Tibial nerve (tissue), 4 donors: ENCODE data around the gene CSN2.

Experiments used
- EP300 ChIP-seq, 2 donors: sonication (generic); formaldehyde crosslinking; IDR thresholded peaks; one replicate each; pipeline ENCODE4 v1.6.1; 2017; ENCODE audit warnings: antibody characterized with exemption in 2 of 2, mild to moderate bottlenecking in 1 of 2
- POLR2A ChIP-seq, 2 donors: fragments of 450-650 bp; IDR thresholded peaks; one replicate each; pipeline ENCODE4 v1.6.1; 2017; ENCODE audit warnings: antibody characterized with exemption in 2 of 2, mild to moderate bottlenecking in 2 of 2, moderate library complexity in 2 of 2
- TF ChIP-seq, protein P1 (sequence below), 5 experiments: fragments of 200-600 bp in 3 of 5; fragments of 450-650 bp in 2 of 5; sonication (generic) in 3 of 5; IDR thresholded peaks; one replicate each; pipeline ENCODE4 v1.5.1; 2016 to 2019; ENCODE audit warnings: antibody characterized with exemption in 5 of 5, mild to moderate bottlenecking in 3 of 5, moderate library complexity in 2 of 5

DNA sequence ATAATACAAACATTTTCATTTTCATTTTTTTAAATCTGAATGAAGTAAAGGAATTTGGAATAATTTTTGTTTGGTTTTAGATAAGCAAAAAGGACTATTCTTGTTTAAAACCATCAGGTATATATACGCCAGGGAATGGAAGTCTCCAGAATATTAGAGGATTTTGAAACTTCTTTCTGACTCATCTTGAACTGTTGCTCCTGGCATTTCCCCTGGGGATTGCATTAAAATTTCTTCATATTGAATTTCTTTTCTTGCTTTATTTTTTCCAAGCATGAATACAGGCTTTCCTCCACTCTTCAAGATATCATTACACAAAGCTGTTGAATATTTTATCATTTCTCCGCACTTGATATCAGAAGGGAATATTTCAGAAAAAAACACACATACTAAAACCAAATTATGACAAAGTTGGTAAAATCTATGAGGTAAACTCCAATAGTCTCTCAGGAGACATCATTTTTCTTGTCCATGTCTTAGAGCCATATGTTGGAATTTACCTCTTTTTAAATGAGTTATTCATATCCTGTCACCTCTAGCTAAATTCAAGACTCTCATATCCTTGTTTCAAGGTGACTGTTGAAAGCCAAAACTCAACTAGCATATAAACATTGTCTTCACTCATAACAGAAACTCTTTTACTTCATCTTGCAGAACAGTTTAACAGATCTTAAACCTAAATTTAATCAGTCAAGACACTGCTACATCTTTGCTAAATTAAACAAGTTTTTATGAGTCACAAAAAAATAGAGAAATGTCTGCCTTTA is 55.3 kb downstream of the CSN2 start:
- TF ChIP-seq, protein P1, sequence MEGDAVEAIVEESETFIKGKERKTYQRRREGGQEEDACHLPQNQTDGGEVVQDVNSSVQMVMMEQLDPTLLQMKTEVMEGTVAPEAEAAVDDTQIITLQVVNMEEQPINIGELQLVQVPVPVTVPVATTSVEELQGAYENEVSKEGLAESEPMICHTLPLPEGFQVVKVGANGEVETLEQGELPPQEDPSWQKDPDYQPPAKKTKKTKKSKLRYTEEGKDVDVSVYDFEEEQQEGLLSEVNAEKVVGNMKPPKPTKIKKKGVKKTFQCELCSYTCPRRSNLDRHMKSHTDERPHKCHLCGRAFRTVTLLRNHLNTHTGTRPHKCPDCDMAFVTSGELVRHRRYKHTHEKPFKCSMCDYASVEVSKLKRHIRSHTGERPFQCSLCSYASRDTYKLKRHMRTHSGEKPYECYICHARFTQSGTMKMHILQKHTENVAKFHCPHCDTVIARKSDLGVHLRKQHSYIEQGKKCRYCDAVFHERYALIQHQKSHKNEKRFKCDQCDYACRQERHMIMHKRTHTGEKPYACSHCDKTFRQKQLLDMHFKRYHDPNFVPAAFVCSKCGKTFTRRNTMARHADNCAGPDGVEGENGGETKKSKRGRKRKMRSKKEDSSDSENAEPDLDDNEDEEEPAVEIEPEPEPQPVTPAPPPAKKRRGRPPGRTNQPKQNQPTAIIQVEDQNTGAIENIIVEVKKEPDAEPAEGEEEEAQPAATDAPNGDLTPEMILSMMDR (IDR thresholded peaks at IDR 0.05) = no peak
- TF ChIP-seq EP300 (IDR thresholded peaks at IDR 0.05) (no peak), POLR2A (IDR thresholded peaks at IDR 0.05) (no peak)
